ENCODE results near the gene OR11G2. TPM values are rescaled to one million over a fixed set of nuclear protein-coding genes. Genes with fewer than 3 reads are reported as not detected.
"Not testable (repeated sequence)": the region's sequence is repeated elsewhere in the genome, so short reads cannot be mapped to it uniquely, and the experiment has no call there.

OR11G2 gene
- total and polyA plus RNA-seq, 7 donors = not detected

- no peak overlapping the region for H3K27ac ChIP-seq
- no peak for DNase-seq
- H3K36me3 ChIP-seq = no peaks in the 10 kb centered on the region
- H3K4me3 ChIP-seq = no peak overlapping the region
- WGBS, 2 donors = 58 to 66% methylated on average over 2 of the region's 2 CpGs
- TF ChIP-seq POLR2AphosphoS5 (IDR thresholded peaks at IDR 0.05) = no peak
- no peak for TF ChIP-seq POLR2A (IDR thresholded peaks at IDR 0.05)
- no peak for TF ChIP-seq EP300 (IDR thresholded peaks at IDR 0.05)
- no peak for TF ChIP-seq CTCF (IDR thresholded peaks at IDR 0.05)
- no peaks in the 10 kb centered on the region for H3K27me3 ChIP-seq
- H3K4me1 ChIP-seq = no peaks in the 10 kb centered on the region
- intact Hi-C loops (cut with DNase I) = no loop called here
- H3K9me3 ChIP-seq = peaks cover 0 to 2% (median 0%) of the 10 kb centered on the region in 4 donors
These were observed 24.5 kb downstream of the OR11G2 start for GRCh38 chr14:20215196-20215595.

GRCh38 chr14:20219033-20219432 is 28.3 kb downstream of the OR11G2 start:
- TF ChIP-seq CTCF (IDR thresholded peaks at IDR 0.05) (no peak), POLR2AphosphoS5 (IDR thresholded peaks at IDR 0.05) (no peak), EP300 (IDR thresholded peaks at IDR 0.05) (no peak), POLR2A (IDR thresholded peaks at IDR 0.05) (no peak)
- Histone ChIP-seq H3K27me3 (no peaks in the 10 kb centered on the region), H3K4me3 (no peak overlapping the region), H3K36me3 (no peaks in the 10 kb centered on the region), H3K27ac (no peak overlapping the region), H3K4me1 (no peaks in the 10 kb centered on the region), H3K9me3 (peaks cover 0 to 2% (median 0%) of the 10 kb centered on the region in 4 donors)
- DNase-seq = no peak
- WGBS, 2 donors = 46 to 54% methylated on average over 4 of the region's 4 CpGs
- intact Hi-C loops (cut with DNase I) = no loop called here

GRCh38 chr14:20223410-20223809 is 32.7 kb downstream of the OR11G2 start, which contains the start of gene OR11H6:
Gene OR11H6 (plus strand): TSS chr14:20223710. CDS start chr14:20223710, 0 bp downstream.
- peaks cover 0 to 2% (median 0%) of the 10 kb centered on the region in 4 donors for H3K9me3 ChIP-seq
- no peak for TF ChIP-seq EP300 (IDR thresholded peaks at IDR 0.05)
- no peak for TF ChIP-seq POLR2AphosphoS5 (IDR thresholded peaks at IDR 0.05)
- TF ChIP-seq POLR2A (IDR thresholded peaks at IDR 0.05) = no peak
- TF ChIP-seq CTCF (IDR thresholded peaks at IDR 0.05) = no peak
- no peaks in the 10 kb centered on the region for H3K27me3 ChIP-seq
- H3K36me3 ChIP-seq = no peaks in the 10 kb centered on the region
- H3K27ac ChIP-seq = no peak within 1 kb of the TSS
- no peak within 1 kb of the TSS for H3K4me3 ChIP-seq
- WGBS, 2 donors = 25 to 51% methylated on average over 2 of the region's 2 CpGs
- intact Hi-C loops (cut with DNase I) = no loop called here
- H3K4me1 ChIP-seq = no peaks in the 10 kb centered on the region
- DNase-seq = no peak

GRCh38 chr14:20228681-20229080 is 38.0 kb downstream of the OR11G2 start, which contains the start of gene OR11H7:
Gene OR11H7 (plus strand): TSS chr14:20228981.
- TF ChIP-seq POLR2AphosphoS5 (IDR thresholded peaks at IDR 0.05) = no peak
- no peak for TF ChIP-seq EP300 (IDR thresholded peaks at IDR 0.05)
- TF ChIP-seq CTCF (IDR thresholded peaks at IDR 0.05) = no peak
- TF ChIP-seq POLR2A (IDR thresholded peaks at IDR 0.05) = no peak
- Histone ChIP-seq H3K27ac (no peak within 1 kb of the TSS), H3K36me3 (no peaks in the 10 kb centered on the region), H3K27me3 (no peaks in the 10 kb centered on the region), H3K4me3 (no peak within 1 kb of the TSS), H3K4me1 (no peaks in the 10 kb centered on the region), H3K9me3 (peaks cover 0 to 2% (median 1%) of the 10 kb centered on the region in 4 donors)
- 77 to 92% methylated on average over 1 of the region's 1 CpG for WGBS, 2 donors
- intact Hi-C loops (cut with DNase I) = no loop called here
- DNase-seq = no peak

GRCh38 chr14:20235415-20235814 is 44.7 kb downstream of the OR11G2 start:
- H3K9me3 ChIP-seq; H3K4me1 ChIP-seq; H3K4me3 ChIP-seq; H3K27me3 ChIP-seq; DNase-seq; H3K36me3 ChIP-seq; H3K27ac ChIP-seq; intact Hi-C loops (cut with DNase I): not testable (repeated sequence)
- 78 to 83% methylated on average over 4 of the region's 4 CpGs for WGBS, 2 donors

Data from sigmoid colon (tissue), 7 donors.